NCI-H748 (cell line): ENCODE results near the gene TYRO3.

Experiments
- DNase-seq: peaks from one replicate; lab custom pipeline; 2025; ENCODE audit not compliant: unreplicated experiment; lab: John Stamatoyannopoulos, UW

TYRO3 gene

DNA sequence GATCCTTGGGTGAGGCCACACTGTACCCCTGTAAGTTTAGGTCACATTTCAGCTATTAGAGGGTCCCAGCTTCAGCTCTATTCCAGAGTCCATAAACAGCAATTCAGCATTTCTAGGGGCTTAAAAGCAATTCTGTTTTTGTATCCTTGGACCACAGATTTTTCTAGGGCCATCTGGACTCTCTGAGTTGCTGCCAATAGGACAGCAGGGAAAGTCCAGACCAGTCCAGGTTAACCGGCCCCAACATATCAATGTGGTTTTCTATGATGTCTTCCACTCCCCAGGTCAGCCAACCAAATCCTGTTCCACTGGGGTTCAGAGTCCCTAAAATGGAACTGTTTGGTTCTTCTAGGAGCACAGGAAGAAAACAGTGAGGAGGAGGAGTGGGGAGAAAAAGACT is 40.0 kb downstream of the TYRO3 start:
- DNase-seq, result no peak

DNA sequence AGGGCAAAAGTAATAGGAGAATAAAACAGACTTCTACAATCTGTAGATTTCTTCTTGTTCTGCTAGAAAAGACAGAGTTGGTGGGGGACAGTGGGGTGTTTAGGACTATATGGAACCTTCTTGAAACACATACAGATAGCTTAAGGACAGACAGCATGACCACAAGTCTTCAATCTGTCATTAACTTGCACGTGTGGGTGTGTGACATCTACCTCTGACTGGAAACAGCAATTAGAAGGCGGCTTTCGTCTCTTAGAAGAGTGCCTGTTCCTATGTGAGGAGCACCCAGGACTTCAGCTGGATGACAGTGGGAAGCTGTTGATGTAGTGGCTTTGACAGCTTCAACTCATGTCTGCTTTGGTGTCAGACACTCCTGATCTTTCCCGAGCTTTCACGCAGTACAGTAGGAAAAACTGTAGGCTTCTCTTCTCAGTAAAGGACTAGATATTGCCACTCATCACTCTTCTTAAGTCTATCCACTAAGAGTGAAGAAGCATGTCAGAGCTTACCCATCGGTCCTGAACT is 44.5 kb downstream of the TYRO3 start:
- no peak for DNase-seq

DNA sequence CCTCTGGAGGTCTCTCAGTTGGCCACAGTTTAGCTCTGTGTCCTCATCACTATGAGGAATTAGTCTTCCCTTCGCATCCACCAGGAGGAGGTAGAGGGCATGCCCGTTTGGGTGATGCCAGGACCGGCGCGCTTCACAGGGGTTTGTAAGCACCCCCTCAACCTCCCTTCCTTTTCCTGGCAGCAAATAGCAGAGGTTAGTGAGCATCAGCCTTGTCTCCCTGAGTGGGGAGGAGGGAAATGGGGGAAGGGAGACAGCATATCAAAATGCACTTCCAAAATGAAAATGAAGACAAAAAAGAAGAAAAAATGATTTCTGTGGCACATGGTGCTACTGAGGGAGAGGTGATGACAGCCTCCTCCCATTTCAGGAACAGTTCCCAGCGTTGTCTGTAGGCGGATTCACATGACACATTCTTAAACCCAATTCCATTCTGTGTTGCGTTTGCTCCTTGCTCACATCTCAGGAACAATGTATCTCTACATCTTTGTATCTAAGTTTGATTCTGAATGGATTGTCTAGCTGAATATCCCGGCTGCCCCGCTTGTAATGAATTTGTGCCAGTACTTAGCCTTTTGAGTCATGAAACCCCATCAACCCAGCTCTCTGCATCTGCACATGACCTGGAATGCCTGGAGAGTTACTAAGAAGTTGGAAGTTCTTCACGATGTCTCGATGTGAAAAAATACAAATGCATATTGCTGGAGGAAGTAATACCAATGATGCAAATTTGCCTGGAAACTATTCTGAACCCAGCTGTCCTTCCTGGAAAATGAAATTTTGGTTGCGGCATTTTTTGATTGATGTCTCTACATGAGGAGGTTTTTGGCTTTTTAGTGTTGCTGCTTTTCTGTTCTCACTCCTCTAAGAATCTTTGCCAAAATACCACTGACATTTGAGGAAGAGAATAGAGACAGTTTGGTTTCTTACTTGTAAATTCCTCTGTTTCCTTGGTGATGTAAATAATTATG is 45.2 kb downstream of the TYRO3 start:
- DNase-seq, result peak; percentile 66

DNA sequence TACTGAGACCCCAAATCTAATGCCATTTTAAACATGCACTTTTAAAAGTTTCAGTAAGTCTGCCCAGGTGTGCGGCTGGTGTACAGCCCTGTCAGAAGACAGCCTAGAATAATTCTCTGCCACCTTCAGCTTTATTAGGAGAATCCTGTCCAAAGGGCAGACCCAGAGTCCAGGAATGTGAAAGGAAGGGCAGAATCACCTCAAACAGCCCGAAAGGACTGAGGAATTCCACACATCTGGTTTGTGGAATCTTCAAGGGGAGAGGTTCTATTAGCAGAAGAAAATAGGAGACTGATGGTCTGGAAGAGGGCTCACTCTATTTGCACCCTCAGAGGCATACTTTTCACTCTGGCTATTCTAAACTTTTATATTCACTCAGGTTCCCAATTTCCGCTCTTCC is 46.6 kb downstream of the TYRO3 start:
- no peak for DNase-seq

DNA sequence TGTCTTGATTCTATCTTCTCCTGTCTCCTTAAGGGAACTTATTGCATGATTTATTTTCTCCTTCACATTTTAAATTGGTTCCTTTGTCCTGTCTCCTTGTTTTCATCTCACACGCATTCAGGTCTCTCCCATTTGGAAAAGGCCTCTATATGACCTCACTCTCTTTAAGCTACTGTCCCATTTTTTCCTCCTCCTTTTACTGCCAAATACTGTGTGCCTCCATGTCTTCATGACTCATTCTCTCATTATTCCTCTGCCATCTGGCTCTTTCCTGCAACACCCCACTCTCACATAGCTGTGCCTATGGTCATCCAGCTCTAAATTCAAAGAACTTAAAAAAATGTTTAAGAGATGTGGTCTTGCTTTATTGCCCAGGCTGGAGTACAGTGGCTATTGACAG is 48.0 kb downstream of the TYRO3 start:
- no peak for DNase-seq

DNA sequence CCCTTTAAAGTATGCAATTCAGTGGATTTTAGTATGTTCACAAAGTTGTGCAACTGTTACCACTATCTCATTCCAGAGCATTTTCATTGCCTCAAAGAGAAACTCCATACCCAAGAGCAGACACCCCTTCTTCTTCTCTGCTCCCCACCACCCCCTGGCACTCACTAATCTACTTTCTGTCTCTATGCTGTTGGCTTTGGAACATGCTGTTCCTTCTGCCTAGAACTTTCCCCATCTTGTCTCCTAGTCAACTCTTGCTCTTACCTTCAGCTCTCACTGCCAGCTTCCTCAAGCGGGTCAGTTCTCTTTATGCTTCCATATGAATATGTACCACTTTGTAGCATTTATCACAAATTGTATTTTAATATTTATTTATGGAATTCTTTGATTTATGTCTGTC is 50.1 kb downstream of the TYRO3 start:
- no peak for DNase-seq

DNA sequence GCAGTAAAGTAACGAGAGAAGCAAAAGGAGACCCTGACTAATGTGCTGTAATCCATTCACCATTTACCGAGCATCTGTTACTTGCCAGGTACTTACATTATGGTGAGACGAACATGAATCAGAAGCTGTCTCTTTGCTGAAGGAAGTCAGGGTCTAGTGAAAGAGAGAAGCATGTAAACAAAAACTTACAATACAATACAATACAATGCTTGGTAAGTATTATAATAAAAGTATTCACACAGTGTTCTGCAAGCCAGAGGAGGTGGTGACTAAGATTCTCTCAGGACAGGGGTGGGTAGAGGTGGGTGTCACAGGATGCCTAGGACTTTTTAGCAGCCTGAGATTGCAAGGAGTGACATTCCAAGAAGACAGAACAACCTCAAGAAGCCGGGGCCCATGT is 51.0 kb downstream of the TYRO3 start:
- DNase-seq, result no peak

DNA sequence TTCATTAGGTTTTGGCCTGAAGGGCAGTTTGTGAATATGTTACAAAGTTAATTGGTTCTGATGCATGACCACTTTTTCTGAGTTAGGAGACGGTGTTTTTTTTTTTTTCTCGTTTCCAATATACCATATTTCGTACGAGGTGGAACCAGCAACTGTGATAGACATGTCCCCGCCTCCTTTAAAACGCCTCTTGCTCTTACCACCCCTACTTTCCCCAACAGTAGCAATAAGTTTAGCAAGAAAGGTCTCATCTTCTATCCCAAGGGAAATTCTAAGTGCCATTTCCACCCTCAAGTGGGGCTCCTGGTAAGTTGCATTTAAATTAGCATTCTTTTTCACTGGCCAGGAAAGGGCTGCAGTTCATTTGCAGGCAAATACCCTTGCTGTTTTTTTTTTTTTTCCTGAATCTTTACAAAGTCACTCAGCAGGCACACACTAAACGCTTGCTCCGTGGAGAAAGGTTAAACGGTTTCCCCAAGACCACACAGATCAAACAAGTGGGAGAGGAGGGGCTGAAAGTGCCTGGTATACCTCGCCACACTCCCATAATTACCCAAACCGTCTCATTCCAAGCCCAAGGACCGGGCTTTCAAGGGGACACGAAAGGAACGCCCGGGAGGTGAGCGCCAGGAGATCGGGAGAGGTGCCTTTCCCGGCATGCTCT is 61.7 kb downstream of the TYRO3 start:
- DNase-seq, result peak; percentile 82

DNA sequence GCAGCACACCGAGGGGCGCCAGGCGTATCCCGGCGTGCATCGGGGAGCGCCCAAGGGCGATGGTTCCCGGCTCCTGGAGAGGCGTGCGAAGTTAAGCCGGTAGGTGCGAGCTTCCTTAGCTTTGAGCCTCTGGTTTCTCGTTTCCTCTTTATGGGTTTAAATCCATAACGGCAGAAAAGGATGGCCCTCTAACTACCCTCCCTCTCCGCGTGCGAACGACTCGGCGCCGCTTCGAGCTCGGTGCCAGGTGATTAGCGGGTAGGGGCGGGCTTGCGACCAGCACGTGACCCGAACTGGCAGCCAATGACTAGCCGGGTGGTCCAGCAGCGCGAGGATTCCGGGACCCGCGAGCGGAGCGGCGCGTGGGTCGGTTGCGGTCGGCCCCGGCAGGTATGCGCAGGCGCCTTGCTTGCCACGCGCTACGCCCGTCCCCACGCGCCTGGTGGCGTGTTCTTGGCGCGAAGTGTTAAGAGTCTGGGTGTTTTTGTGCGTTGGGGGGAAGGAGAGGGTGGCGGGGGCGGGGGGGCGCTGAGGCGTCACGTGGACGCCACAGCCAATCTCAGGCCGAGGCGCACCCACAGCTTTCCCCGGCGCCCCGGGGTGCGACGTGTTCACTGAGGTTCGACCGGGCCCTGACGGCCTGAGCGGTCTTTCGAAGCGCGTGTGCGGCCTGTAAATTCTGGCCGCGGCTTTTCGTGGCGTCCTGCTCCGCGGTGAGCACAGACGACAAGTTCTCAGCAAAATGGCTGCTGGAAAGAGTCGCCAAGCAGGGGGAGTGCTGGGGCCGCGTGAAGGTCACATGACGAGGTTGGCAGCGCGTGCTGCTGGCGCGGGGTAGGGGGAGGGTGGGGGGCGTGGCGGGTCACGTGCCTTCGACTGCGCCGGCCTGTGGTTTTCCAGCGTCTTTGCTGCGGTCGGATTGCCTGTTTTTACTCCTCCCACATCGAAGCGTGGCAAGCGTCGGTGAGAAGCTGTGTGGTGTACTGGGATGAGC is 62.5 kb downstream of the TYRO3 start:
- peak; percentile 90 for DNase-seq

DNA sequence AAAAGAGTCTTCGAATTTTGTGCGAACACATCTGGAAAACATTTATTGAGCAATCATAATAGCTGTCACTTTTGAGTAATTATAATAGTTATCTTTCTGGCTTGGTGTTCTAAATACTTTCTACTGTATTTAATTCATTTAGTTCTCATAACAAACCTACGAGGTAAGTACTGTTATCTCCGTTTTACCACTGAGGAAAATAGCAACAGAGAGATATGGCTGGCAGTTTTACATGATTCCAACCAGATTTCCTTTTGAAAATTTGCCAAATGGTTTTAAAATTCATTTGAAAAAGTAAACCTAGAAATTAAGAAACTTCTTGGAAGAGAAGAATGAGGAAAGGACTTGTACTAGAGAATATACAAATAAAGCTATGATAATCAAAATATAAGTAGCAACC is 63.9 kb downstream of the TYRO3 start:
- no peak for DNase-seq

DNA sequence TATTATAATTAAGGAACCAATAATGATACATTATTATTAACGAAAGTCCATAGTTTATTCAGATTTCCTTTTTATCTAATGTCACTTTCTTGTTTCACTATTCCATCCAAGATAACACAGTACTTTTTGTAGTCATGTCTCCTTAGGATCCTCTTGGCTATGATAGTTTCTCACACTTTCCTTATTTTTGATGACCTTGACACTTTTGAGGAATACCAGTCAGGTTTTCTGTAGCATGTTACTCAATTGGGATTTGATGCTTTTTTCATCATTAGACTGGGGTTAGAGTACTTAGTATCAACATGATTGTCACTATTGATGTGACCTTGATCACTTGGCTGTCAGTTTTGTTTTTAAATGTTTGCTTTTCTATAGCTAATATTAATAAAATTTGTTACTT is 68.2 kb downstream of the TYRO3 start:
- DNase-seq, result no peak

DNA sequence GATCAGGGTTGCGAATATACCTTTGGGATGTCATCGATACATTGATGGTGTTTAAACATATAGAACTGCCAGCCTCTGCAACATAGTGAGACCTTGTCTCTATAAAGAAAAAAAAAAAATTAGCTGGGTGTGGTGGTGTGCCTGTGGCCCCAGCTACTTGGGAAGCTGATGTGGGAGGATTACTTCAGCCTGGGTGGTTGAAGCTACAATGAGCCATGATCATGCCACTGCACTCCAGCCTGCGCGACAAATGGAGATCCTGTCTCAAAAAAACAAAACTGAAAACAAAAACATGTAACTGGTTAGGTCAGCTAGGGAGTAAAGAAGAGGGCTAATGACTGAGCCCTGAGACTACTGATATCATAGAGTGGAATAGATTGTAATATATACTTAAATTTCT is 70.5 kb downstream of the TYRO3 start:
- no peak for DNase-seq

DNA sequence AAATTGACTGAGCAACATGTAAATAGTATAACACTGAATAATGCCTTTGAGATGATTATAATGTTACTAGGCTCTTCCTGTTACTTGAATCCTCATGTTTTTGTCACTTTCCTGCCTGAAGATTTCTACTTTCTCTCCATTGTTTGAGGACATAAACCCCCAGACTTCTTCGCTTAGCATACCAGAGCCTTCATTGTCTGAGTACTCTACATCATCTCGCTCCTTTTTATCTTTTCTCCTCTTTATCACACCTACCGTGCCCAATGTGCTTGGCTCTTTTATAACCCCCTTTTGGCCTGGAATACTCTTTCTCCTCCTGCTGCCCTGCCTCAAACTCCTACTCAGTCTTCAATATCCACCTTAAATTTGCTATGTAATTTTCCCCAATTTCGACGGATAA is 70.9 kb downstream of the TYRO3 start:
- no peak for DNase-seq

DNA sequence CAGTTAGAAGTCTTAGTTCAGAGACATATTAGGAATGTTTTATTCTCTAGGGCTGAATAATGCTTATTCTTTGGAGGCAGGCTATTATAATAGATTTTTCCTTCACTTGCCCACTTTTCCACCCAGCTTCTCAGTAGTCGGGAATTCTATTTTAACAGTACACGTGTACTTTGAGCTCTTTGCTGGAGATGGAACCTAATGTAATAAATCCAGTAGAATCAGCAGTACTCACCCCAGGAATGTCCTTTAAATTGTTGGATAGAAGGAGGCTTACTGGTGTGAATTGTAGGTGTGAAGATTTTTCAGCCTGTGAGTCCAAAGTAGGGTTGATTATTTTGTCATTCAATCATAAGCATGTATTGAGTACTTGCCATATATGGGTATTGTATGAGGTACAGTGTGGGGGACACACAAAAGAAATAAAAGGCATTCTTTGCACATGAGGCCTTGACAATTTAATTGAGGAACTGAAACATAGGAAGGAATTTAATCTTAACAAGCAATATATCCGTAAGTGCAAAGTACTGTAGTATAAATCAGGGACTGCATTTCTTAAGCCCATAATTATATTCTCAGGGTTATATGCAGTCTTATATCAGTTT is 71.7 kb downstream of the TYRO3 start:
- DNase-seq, result no peak

DNA sequence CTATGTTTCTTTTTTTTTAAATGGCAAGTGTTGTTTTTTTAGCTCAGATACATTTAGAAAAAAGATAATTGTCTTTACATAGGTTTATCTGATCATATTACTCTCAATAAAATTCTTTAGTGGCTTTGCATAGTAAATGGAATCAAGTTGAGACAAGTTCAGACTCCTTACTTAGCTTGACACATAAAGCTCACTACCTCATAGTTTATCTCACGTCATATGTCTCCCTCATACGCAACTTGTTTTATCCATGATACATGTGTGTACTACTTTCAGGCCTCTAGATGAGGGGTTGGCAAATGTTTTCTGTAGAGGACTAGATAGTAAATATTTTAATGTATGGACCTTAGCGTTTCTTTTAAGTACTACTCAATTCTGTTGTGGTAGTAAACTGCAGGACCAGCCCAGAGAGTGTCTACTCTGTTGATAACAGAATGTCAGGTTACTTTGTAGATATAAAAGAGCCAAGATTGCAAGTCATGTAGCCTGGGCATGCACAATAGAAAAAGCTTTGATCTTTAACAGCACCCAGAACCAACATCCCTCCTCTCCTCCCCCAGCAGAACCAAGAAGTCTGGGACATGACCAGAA is 73.0 kb downstream of the TYRO3 start:
- DNase-seq, result no peak
